Measurements from ENCODE around the gene SLC6A15.

DNA sequence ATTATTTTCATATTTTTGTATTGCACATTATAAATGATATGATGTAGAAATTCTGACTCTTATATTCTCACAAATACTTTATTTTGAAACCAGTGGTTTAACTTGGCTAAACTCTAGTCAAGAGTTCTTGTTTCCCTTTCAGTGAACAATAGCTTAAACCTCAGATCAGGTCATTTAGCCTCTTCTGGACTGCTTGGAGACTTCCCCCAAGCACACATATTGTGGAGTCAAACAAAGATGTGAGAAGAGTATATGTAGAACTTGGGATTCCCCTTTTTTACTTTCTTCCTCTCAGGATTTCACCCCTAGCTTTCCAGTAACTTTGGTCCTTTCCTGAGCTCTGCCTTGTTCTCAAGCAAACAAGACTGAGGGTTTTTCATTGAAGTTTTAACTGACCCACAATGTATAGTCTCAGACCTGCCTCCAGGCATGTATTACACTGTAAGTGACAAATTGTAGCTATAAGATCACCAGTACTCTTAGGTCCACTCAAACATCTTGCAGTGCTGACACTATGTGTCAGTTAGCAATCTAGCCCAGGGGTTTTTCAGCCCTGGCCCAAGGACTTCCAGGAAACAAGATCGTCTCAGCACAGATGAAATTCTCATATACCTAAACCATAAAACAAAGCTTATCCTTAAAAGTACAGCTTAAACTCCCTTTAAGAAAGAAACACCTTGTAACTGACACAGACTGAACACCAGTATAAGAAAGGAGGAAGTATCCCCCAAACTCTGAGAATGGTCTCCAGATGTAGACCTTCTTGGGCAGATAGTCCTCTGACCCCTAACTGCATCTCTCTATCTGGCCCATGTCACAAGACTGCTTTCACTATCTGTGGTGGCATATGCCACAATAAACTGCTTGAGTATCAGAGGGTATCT is 98.6 kb downstream of the SLC6A15 start:
- TF ChIP-seq, protein P1, sequence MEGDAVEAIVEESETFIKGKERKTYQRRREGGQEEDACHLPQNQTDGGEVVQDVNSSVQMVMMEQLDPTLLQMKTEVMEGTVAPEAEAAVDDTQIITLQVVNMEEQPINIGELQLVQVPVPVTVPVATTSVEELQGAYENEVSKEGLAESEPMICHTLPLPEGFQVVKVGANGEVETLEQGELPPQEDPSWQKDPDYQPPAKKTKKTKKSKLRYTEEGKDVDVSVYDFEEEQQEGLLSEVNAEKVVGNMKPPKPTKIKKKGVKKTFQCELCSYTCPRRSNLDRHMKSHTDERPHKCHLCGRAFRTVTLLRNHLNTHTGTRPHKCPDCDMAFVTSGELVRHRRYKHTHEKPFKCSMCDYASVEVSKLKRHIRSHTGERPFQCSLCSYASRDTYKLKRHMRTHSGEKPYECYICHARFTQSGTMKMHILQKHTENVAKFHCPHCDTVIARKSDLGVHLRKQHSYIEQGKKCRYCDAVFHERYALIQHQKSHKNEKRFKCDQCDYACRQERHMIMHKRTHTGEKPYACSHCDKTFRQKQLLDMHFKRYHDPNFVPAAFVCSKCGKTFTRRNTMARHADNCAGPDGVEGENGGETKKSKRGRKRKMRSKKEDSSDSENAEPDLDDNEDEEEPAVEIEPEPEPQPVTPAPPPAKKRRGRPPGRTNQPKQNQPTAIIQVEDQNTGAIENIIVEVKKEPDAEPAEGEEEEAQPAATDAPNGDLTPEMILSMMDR (conservative IDR thresholded peaks at IDR 0.05; ENCODE audit: low read length) = no peak
- TF ChIP-seq EZH2phosphoT487 (IDR thresholded peaks at IDR 0.05; ENCODE audit: borderline replicate concordance) = no peak

Data from Loucy (cell line).